Lung (tissue), 12 donors: ENCODE measurements around the gene GNAI1. TPM values are rescaled to one million over a fixed set of nuclear protein-coding genes. Genes with fewer than 3 reads are reported as not detected.
A peak's percentile ranks its signal among the peaks of the same experiment; 100 is the strongest.

Experiments used
- ATAC-seq: fragments of 200-7000 bp; cut with Tn5 transposase; one replicate; pipeline ENCODE4 v1.9.1; 2020; ENCODE audit warnings: moderate number of reproducible peaks; ENCODE audit not compliant: insufficient read depth, low FRiP score
- DNase-seq, 3 donors: peaks; one replicate each; pipeline ENCODE4 v3.0.0-alpha.2; 2013 to 2017
- H3K27ac ChIP-seq, 2 donors: one replicate each; pipeline ENCODE4 v1.5.1; 2013; ENCODE audit warnings: mild to moderate bottlenecking in 2 of 2, moderate library complexity in 2 of 2, control low read depth in 1 of 2, inconsistent platforms in 1 of 2, low read depth in 1 of 2, low read length in 1 of 2
- H3K27me3 ChIP-seq, 3 donors: one replicate each; pipeline ENCODE4 v1.5.1; 2013; ENCODE audit warnings: low read length in 2 of 3; ENCODE audit not compliant: control insufficient read depth in 3 of 3, insufficient read depth in 3 of 3
- H3K36me3 ChIP-seq, 4 donors: one replicate each; pipeline ENCODE4 v1.5.1; 2013; ENCODE audit warnings: low read length in 4 of 4, mild to moderate bottlenecking in 1 of 4, moderate library complexity in 1 of 4; ENCODE audit not compliant: control insufficient read depth in 4 of 4, insufficient read depth in 4 of 4
- H3K4me1 ChIP-seq, 5 donors: one replicate each; pipeline ENCODE4 v1.5.1; 2013; ENCODE audit warnings: low read length in 5 of 5, mild to moderate bottlenecking in 2 of 5, moderate library complexity in 1 of 5; ENCODE audit not compliant: control insufficient read depth in 5 of 5, insufficient read depth in 5 of 5
- H3K4me3 ChIP-seq: one replicate; pipeline ENCODE4 v1.5.1; 2013; ENCODE audit warnings: mild to moderate bottlenecking, control low read depth, moderate library complexity
- H3K9ac ChIP-seq, 2 donors: one replicate each; pipeline ENCODE4 v1.5.1; 2013; ENCODE audit warnings: low read length in 2 of 2, control low read depth in 1 of 2; ENCODE audit not compliant: insufficient read depth in 1 of 2
- H3K9me3 ChIP-seq, 4 donors: one replicate each; pipeline ENCODE4 v1.5.1; 2013; ENCODE audit warnings: low read length in 3 of 4, mild to moderate bottlenecking in 1 of 4, moderate library complexity in 1 of 4; ENCODE audit not compliant: control insufficient read depth in 4 of 4, insufficient read depth in 3 of 4
- CTCF ChIP-seq: IDR thresholded peaks from 2 replicates; pipeline ENCODE4 v1.5.1; 2012; ENCODE audit warnings: mild to moderate bottlenecking; ENCODE audit errors: control extremely low read depth, extremely low read depth
- WGBS, 2 donors: extraction: QIAGEN DNeasy Blood & Tissue Kit; methylation state at CpG; one replicate each; pipeline ENCODE4 v1.1.7; 2013; 5-methylcytosine and 5-hydroxymethylcytosine counted together
- polyA plus RNA-seq, 2 donors: library from polyadenylated mRNA; stranded (reverse); fragments of 200-250 nt; gene quantifications; one replicate each; pipeline ENCODE4 v1.2.1, GENCODE V29; 2013
- total RNA-seq, 2 donors: library from RNA; depleted of rRNA in 1 of 2; stranded (reverse); fragments of >200 nt in 1 of 2; gene quantifications; one replicate each; pipeline ENCODE4 v1.2.1, GENCODE V29; 2014 to 2021
- donor health status: control.
- donor health status: control.
- donor health status: Bipolar disorder and iron deficiency.
- donor health status: healthy.
- donor health status: DM: yes; HTN: yes; CAD: no.

GNAI1 gene
- total and polyA plus RNA-seq, 4 donors = 10.4 to 155 (median 20.2) TPM

GRCh38 chr7:80088705-80089104 is 45.9 kb upstream of the GNAI1 start:
- WGBS, 2 donors = 52 to 55% methylated on average over 2 of the region's 2 CpGs
- no peak overlapping the region for H3K27ac ChIP-seq

GRCh38 chr7:80089366-80089765 is 45.3 kb upstream of the GNAI1 start:
- peaks cover 0 to 37% (median 2%) of the 10 kb centered on the region in 5 donors for H3K4me1 ChIP-seq
- no peak overlapping the region for H3K27ac ChIP-seq
- H3K36me3 ChIP-seq = no peaks in the 10 kb centered on the region
- no peaks in the 10 kb centered on the region for H3K27me3 ChIP-seq
- no peak overlapping the region for H3K9ac ChIP-seq
- DNase-seq = peak; percentile 30 to 87 (median 86)
- no peak overlapping the region for H3K4me3 ChIP-seq
- TF ChIP-seq CTCF = no peak
- WGBS, 2 donors = 62 to 77% methylated on average over 1 of the region's 1 CpG
- ATAC-seq = no peak
- no peaks in the 10 kb centered on the region for H3K9me3 ChIP-seq

More at GRCh38 chr7:80088705-80089104, 45.9 kb upstream of the GNAI1 start:
- Histone ChIP-seq H3K36me3 (no peaks in the 10 kb centered on the region), H3K9me3 (no peaks in the 10 kb centered on the region), H3K4me3 (no peak overlapping the region), H3K9ac (no peak overlapping the region), H3K27me3 (no peaks in the 10 kb centered on the region), H3K4me1 (peaks cover 0 to 37% (median 2%) of the 10 kb centered on the region in 5 donors)
- DNase-seq (peak in 2 of 3 donors; percentile 70 to 78), ATAC-seq (no peak)
- no peak for TF ChIP-seq CTCF

GRCh38 chr7:80093349-80093748 is 41.3 kb upstream of the GNAI1 start:
- H3K27me3 ChIP-seq = no peaks in the 10 kb centered on the region
- whole genome bisulfite sequencing, 2 donors = 89 to 92% methylated on average over 2 of the region's 2 CpGs
- DNase-seq (no peak), ATAC-seq (no peak)
- TF ChIP-seq CTCF = no peak
- no peak overlapping the region for H3K9ac ChIP-seq
- no peak overlapping the region for H3K27ac ChIP-seq
- no peaks in the 10 kb centered on the region for H3K36me3 ChIP-seq
- H3K4me3 ChIP-seq = no peak overlapping the region
- H3K9me3 ChIP-seq = no peaks in the 10 kb centered on the region
- peaks cover 0 to 25% (median 0%) of the 10 kb centered on the region in 5 donors for H3K4me1 ChIP-seq

GRCh38 chr7:80095545-80095944 is 39.1 kb upstream of the GNAI1 start:
- H3K9me3 ChIP-seq = no peaks in the 10 kb centered on the region
- no peak overlapping the region for H3K4me3 ChIP-seq
- H3K9ac ChIP-seq = no peak overlapping the region
- 6 to 12% methylated on average over 1 of the region's 1 CpG for WGBS, 2 donors
- peaks cover 0 to 5% (median 0%) of the 10 kb centered on the region in 5 donors for H3K4me1 ChIP-seq
- H3K36me3 ChIP-seq = no peaks in the 10 kb centered on the region
- no peak overlapping the region for H3K27ac ChIP-seq
- no peak for TF ChIP-seq CTCF
- DNase-seq (peak in 2 of 3 donors; percentile 51 to 67), ATAC-seq (no peak)
- H3K27me3 ChIP-seq = no peaks in the 10 kb centered on the region
